Activated naive CD8-positive, alpha-beta T cell (primary cell): ENCODE results near the gene DCDC1.

Experiments used
- H3K27ac Mint-ChIP-seq: one replicate; pipeline ENCODE4 v1.8.0; 2021; ENCODE audit warnings: mixed read lengths
- H3K27me3 Mint-ChIP-seq: one replicate; pipeline ENCODE4 v1.8.0; 2021; ENCODE audit warnings: mixed read lengths
- H3K36me3 Mint-ChIP-seq: one replicate; pipeline ENCODE4 v1.8.0; 2021; ENCODE audit warnings: mixed read lengths
- H3K4me1 Mint-ChIP-seq: one replicate; pipeline ENCODE4 v1.8.0; 2021; ENCODE audit warnings: low read depth, mixed read lengths
- H3K4me3 Mint-ChIP-seq: one replicate; pipeline ENCODE4 v1.8.0; 2021; ENCODE audit warnings: mild to moderate bottlenecking, mixed read lengths
- H3K9me3 Mint-ChIP-seq: one replicate; pipeline ENCODE4 v1.8.0; 2021; ENCODE audit warnings: low read depth, mixed read lengths

DCDC1 gene

DNA sequence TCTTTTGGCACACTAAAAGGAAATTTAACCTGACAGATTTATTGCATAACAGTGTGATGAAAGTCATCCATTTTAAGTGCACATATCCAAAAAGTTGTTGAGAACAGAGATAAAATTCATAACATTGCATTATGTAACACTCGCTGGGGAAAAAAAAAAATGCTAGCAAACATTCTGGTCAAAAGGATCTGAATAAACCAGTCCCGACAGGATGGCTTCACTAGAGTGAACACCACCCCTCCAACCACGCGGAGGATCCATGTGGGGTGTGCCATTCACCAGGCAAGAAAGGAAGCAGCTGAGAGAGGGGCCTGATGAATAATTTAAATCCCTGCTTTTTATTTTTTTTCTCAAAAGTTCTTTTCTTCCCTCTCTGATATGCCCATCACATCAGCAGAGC lies 258.7 kb downstream of the DCDC1 start:
- no peaks in the 10 kb centered on the region for H3K36me3 Mint-ChIP-seq
- no peak overlapping the region for H3K4me3 Mint-ChIP-seq
- H3K27me3 Mint-ChIP-seq = peaks cover 4% of the 10 kb centered on the region
- no peak overlapping the region for H3K27ac Mint-ChIP-seq
- H3K4me1 Mint-ChIP-seq = no peaks in the 10 kb centered on the region
- H3K9me3 Mint-ChIP-seq = no peaks in the 10 kb centered on the region

DNA sequence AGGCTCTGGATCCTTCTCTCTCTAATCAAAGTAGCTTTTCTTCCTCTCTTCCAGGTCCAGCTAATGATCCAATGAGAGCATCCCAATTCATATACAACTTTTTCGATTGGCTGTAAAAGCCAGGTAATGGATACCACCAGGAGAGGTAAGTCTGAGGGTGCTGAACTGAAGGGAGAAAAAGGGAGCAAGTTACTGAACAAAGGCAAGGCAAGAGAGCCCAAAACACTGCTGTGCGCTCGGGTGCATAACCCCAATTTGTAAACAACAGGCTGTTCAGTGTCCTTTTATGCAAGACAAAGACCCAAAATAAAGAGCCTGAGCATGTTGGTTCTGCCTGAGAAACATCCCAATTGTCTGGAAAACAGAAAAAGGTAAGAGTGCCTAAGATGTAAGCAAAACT lies 260.1 kb downstream of the DCDC1 start:
- no peak overlapping the region for H3K4me3 Mint-ChIP-seq
- no peaks in the 10 kb centered on the region for H3K9me3 Mint-ChIP-seq
- H3K4me1 Mint-ChIP-seq = no peaks in the 10 kb centered on the region
- no peaks in the 10 kb centered on the region for H3K36me3 Mint-ChIP-seq
- H3K27me3 Mint-ChIP-seq = peaks cover 3% of the 10 kb centered on the region
- H3K27ac Mint-ChIP-seq = no peak overlapping the region

DNA sequence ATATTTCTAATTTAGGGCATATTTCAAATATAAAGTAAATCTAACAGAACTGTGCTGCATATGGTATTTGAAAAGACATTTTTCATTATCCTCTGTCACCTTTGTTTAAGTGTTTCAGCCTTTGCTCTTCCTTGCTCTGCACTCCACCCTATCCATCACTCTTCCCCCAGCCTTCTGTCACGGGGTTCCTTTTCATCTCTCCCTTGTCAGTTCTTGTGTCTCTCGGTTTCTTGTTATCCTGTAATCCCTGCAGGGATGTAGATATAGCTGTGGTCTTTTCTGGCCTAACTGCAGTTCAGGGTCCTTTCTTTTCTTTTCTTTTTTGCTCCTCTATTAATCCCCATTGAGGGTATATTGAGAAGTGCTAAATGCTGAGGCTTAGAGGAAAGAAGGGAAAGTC lies 261.9 kb downstream of the DCDC1 start:
- H3K9me3 Mint-ChIP-seq = no peaks in the 10 kb centered on the region
- H3K4me3 Mint-ChIP-seq = no peak overlapping the region
- no peak overlapping the region for H3K27ac Mint-ChIP-seq
- H3K4me1 Mint-ChIP-seq = no peaks in the 10 kb centered on the region
- H3K27me3 Mint-ChIP-seq = peaks cover 1% of the 10 kb centered on the region
- H3K36me3 Mint-ChIP-seq = no peaks in the 10 kb centered on the region

DNA sequence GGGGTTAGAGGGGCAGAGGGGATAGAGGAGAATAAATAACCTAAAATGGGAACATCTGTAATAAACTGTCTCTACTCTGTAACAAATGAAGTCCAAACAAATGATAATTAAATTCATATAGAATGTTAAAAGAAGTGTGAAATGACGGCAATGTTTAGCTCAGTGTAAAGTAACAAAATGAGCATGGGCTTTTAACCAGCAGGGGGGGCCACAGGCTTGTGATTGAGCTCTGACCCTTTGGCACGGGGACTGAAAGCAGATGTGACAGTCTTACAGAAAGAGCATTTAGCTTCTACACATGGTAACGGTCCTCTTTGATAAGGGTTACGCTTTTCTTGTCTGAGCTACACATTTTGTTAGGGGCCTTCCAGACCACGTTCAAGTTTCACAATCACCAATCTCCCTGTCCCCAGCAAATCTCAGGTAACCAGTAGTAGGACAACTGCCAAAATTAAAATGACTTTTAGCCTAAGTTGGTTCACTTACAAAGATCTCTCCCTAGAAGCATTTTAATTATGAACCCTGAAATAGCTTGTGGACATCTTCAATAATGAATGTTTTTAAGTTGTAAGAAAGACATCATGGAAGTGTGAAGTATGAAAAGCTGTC lies 262.5 kb downstream of the DCDC1 start:
- no peaks in the 10 kb centered on the region for H3K9me3 Mint-ChIP-seq
- no peak overlapping the region for H3K27ac Mint-ChIP-seq
- no peaks in the 10 kb centered on the region for H3K4me1 Mint-ChIP-seq
- no peak overlapping the region for H3K4me3 Mint-ChIP-seq
- no peaks in the 10 kb centered on the region for H3K36me3 Mint-ChIP-seq
- peaks cover 1% of the 10 kb centered on the region for H3K27me3 Mint-ChIP-seq

DNA sequence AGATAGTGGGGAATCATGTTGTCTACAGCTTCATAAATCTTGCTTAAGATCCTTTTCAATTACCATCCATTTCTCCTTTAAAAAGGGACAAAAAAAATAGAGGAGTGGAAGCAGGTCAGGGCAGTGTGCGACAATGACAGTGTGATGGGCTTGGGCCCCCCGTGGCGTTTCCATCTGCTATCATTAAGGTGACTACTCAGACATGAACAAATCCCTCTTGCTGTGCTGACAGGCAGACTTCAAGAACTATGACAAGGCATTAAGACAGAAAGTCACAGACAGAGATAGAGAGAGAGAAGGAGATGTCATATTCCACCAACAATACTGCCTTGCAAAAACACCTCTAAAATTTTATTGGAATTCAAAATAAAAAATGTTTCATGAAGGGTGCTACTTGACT lies 263.2 kb downstream of the DCDC1 start:
- Mint-ChIP-seq H3K4me1 (no peaks in the 10 kb centered on the region), H3K27me3 (peaks cover 1% of the 10 kb centered on the region), H3K4me3 (no peak overlapping the region), H3K9me3 (no peaks in the 10 kb centered on the region), H3K27ac (no peak overlapping the region), H3K36me3 (no peaks in the 10 kb centered on the region)

DNA sequence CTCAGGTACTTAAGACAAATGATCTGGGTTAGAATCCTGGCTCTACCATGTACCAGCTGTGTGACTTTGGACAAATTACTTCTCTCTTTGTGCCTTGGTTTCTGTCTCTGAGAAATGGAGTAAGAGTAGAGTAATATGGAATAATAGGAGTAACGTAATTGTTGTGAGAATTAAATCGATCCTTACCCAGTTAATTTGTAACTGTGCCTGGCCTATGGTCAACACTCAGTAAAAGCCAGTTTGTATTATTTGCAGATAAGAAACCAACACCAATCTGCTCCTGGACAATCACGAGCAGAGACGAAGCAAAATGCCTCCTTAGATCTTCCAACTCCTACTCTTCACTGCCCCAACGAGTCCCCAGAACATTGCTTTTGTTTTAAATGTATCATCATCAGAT lies 266.7 kb downstream of the DCDC1 start:
- Mint-ChIP-seq H3K9me3 (no peaks in the 10 kb centered on the region), H3K36me3 (no peaks in the 10 kb centered on the region), H3K4me1 (no peaks in the 10 kb centered on the region), H3K27ac (no peak overlapping the region), H3K4me3 (no peak overlapping the region), H3K27me3 (no peaks in the 10 kb centered on the region)

DNA sequence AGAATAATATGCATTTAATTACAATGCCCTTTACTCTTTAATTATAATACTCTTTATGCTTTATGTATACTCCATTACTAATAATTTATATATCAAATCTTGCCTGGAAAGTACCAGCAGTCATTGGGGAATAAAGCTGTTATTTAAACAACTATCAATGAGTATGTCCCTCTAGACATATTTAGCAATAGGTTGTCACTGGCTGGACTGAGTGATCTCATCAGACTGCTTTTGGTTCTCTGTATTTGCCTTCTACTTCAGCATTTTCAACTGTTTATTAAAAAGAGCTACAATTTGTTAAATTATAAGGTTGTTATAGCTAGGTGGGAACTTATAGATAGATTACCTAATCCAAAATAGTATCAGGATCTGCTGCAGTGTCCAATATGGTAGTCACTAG lies 267.2 kb downstream of the DCDC1 start:
- Mint-ChIP-seq H3K36me3 (no peaks in the 10 kb centered on the region), H3K4me3 (no peak overlapping the region), H3K27ac (no peak overlapping the region), H3K4me1 (no peaks in the 10 kb centered on the region), H3K9me3 (no peaks in the 10 kb centered on the region), H3K27me3 (no peaks in the 10 kb centered on the region)

DNA sequence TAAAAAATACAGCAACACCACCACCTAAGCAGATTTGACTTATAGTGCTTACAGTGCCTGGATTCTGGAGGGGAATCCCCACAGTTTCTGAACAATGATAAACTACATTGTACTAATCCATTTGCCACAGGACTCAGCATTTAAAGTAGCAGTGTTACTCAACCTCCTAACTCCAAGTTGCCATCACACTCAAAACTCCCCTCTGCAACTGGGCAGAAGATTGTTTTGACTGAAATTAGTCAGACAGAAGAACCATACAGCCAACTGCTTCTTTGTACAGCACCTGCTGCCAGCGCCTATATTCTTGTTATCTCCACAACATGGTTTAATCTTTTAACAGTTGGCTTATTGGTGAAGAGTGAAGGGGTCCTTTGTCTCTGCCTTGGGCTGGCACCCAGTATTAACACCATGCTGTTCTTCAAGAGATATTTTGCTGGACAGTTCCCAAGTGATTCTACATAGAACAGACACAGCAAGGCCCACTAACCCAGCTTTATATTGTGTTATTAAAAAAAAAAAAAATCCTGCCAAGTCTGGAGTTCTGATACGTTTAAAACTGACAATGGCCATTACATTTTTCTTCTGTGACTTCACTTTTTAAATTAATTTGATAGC lies 273.2 kb downstream of the DCDC1 start:
- Mint-ChIP-seq H3K4me3 (no peak overlapping the region), H3K4me1 (no peaks in the 10 kb centered on the region), H3K9me3 (no peaks in the 10 kb centered on the region)

DNA sequence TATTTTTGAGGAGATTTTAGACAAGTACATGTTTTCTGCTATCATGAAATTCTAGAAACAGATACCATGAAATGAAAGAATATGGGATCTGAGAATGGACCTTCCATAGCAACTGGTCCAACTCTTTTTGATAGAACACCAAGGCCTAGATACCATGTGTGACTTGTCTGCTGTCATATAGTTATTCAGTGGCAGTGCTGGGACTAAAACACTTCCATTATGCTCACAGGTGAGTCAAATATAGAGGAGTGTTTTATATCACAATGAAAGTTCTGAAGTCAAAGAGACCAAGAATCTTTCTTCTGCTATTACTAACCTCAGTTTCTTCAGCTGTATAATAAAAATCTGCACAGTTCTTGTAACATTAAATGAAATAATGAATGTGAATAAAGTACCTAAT lies 276.9 kb downstream of the DCDC1 start:
- Mint-ChIP-seq H3K27me3 (no peaks in the 10 kb centered on the region), H3K27ac (no peak overlapping the region)

More for the DNA sequence above, 273.2 kb downstream of the DCDC1 start:
- H3K27me3 Mint-ChIP-seq = no peaks in the 10 kb centered on the region
- no peaks in the 10 kb centered on the region for H3K36me3 Mint-ChIP-seq
- H3K27ac Mint-ChIP-seq = no peak overlapping the region

DNA sequence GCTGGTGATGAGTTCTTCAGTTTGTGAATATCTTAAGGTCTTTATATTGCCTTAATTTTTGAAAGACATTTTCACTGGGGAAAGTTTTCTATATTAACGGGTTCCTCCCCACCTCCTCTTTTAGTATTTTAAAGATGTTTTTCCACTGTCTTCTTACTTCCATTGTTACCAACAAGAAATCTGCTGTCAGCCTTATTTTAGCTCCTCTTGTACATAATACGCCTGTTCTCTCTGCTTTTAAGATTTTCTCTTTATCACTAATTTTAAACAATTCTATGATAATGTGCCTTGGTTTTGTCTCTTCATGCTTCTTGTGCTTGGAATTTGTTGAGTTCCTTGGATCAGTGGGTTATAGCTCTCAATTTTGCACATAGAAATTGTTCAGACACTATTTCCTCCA lies 280.4 kb downstream of the DCDC1 start:
- peaks cover 11% of the 10 kb centered on the region for H3K9me3 Mint-ChIP-seq
- H3K27ac Mint-ChIP-seq = no peak overlapping the region
- peaks cover 5% of the 10 kb centered on the region for H3K36me3 Mint-ChIP-seq
- H3K4me1 Mint-ChIP-seq = no peaks in the 10 kb centered on the region
- H3K4me3 Mint-ChIP-seq = no peak overlapping the region
- no peaks in the 10 kb centered on the region for H3K27me3 Mint-ChIP-seq

More for the DNA sequence above, 276.9 kb downstream of the DCDC1 start:
- H3K4me3 Mint-ChIP-seq = no peak overlapping the region
- peaks cover 11% of the 10 kb centered on the region for H3K9me3 Mint-ChIP-seq
- no peaks in the 10 kb centered on the region for H3K4me1 Mint-ChIP-seq
- H3K36me3 Mint-ChIP-seq = peaks cover 5% of the 10 kb centered on the region

DNA sequence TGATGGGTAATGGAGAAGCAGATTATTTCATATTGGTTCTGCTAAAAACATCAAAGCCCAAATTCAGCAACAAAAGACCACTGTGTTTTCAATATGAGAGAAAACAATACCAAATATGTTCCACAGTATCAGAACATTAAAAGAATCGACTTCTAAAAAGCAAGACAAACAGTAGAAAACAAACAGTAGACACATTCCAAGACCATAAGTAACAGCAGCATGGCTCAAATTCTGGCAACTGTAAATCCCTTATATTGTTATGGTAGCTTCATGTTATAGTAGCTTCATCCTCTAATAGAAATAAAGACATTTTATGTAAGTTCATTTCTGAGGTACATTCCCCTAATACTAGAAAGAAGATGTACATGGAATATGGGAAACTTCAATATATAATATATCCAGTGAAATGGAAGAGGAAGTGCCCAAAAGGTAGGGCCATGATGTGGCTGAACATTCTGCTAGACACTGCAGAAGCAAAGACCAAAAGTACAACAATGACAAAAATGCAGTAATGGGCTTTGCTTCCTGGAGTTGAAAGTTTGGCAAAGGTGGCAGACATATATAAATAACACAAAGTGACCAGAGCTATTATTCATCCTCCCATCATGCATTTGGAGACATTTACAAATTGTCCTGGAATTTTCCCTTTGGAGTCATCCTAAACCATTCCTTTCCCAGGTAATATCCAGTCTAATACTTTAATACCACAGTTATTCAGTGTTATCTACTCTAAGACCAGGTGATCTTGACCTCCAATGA lies 299.9 kb downstream of the DCDC1 start:
- no peaks in the 10 kb centered on the region for H3K27me3 Mint-ChIP-seq
- no peak overlapping the region for H3K4me3 Mint-ChIP-seq
- H3K36me3 Mint-ChIP-seq = no peaks in the 10 kb centered on the region
- peaks cover 4% of the 10 kb centered on the region for H3K9me3 Mint-ChIP-seq
- no peaks in the 10 kb centered on the region for H3K4me1 Mint-ChIP-seq
- H3K27ac Mint-ChIP-seq = no peak overlapping the region

DNA sequence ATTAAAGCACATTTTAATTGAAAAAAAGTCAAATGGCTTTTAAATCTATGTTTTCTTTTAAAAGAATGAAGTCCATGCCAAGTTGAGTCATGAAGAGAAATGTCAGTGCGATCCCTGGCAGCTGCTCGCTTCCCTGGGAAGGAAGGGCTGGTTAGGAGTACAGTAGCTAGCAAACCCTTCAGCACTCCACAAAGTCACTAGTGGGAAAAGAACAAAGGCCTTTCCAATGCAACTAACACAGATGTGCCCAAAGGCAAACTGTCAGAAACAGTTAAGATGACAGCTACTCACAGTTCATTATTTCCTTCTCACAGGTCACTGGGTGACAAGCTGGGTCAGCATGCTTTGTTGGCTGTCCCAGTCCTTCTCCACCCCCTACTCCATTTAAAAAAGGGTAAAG lies 308.7 kb downstream of the DCDC1 start:
- Mint-ChIP-seq H3K36me3 (no peaks in the 10 kb centered on the region), H3K27ac (no peak overlapping the region), H3K9me3 (no peaks in the 10 kb centered on the region), H3K27me3 (no peaks in the 10 kb centered on the region), H3K4me1 (no peaks in the 10 kb centered on the region), H3K4me3 (no peak overlapping the region)

DNA sequence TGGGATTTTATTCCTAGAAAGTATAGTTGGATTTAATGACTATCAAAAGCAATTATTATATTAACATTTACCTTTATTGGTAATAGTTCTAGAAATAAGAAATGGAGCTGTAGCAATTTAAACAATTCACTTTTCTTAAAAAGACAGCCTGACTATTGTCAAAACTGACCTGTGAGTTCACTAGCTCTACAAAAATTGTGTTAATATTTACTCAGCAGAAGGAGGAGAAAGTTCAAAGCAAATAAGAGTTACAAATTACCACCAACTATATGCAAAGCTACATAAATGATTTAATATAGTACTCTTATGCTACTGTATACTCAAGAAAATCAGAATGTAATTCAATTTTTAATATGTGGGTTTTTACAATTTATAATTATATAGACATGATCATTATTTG lies 310.0 kb downstream of the DCDC1 start:
- Mint-ChIP-seq H3K4me1 (no peaks in the 10 kb centered on the region), H3K27ac (no peak overlapping the region)

DNA sequence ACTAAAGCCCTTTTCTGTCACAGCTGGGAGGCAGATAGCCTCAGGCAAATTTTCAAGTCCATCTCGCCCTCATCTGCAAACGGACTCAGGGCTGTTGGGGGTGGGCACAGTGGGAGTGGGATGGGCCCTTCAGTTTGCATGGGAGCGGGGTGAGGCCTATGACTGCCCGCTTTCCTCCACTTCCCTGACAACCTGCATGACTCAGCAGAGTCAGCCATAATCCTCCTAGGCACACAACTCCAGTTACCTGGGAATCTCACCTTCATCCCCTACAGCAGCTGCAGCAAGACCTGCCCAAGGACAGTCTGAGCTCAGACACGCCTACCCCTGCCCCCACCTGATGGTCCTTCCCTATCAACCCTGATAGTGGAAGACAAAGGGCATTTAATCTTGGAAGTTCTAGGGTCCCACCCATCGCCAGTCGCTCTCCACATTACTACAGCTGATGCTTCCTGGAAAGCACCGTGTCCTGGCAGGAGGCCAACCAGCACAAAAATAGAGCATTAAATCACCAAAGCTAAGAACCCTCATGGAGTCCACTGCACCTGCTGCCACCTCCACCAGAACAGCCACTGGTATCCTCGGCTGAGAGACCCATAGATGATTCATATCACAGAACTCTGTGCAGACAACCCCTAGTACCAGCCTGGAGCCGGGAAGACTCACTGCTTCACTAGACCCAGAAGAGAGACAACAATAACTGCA lies 319.3 kb downstream of the DCDC1 start:
- H3K4me1 Mint-ChIP-seq = no peaks in the 10 kb centered on the region
- no peak overlapping the region for H3K27ac Mint-ChIP-seq
- H3K4me3 Mint-ChIP-seq = no peak overlapping the region
- H3K9me3 Mint-ChIP-seq = peaks cover 25% of the 10 kb centered on the region
- peaks cover 1% of the 10 kb centered on the region for H3K27me3 Mint-ChIP-seq
- no peaks in the 10 kb centered on the region for H3K36me3 Mint-ChIP-seq

More for the DNA sequence above, 310.0 kb downstream of the DCDC1 start:
- Mint-ChIP-seq H3K27me3 (no peaks in the 10 kb centered on the region), H3K4me3 (no peak overlapping the region), H3K9me3 (no peaks in the 10 kb centered on the region), H3K36me3 (no peaks in the 10 kb centered on the region)

DNA sequence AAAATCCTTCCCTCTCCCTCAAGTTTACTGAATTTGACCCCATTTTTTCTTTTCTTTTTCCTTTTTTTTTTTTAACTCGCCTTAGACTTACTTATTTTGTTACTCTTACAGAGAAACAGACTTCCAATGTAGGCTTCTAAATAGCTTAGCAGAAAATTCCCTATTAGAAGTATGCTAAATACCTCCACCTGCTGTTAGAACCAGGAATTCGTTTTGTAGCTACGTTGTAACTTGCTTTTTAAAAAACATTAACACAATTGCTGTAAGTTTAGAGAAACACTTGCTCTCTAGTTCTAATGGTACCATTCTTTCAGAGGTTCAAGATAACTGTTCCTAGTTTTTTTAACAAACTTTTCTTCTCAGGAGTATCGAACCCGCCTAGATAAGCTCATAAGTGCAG lies 324.2 kb downstream of the DCDC1 start:
- H3K4me3 Mint-ChIP-seq = no peak overlapping the region
- H3K9me3 Mint-ChIP-seq = peaks cover 3% of the 10 kb centered on the region
- no peak overlapping the region for H3K27ac Mint-ChIP-seq
- no peaks in the 10 kb centered on the region for H3K36me3 Mint-ChIP-seq
- no peaks in the 10 kb centered on the region for H3K4me1 Mint-ChIP-seq
- H3K27me3 Mint-ChIP-seq = no peaks in the 10 kb centered on the region
